ENCODE results near the gene DACT2.

Gene DACT2

GRCh38 chr6:168310403-168310802, 9.2 kb downstream of the DACT2 start:
- CTCF ChIA-PET: no interaction called here
- TF ChIP-seq CTCF (conservative IDR thresholded peaks at IDR 0.05; ENCODE audit: low read depth): no peak
- no peak for DNase-seq (ENCODE audit: low spot score)
- H3K27ac ChIP-seq: no peak overlapping the region
- POLR2A ChIA-PET (ENCODE audit: low non-redundant PET): no interaction called here

- DNase-seq (ENCODE audit: low spot score): no peak
- TF ChIP-seq CTCF (conservative IDR thresholded peaks at IDR 0.05; ENCODE audit: low read depth): no peak
- ChIA-PET CTCF (no interaction called here), POLR2A (ENCODE audit: low non-redundant PET) (no interaction called here)
- H3K27ac ChIP-seq: no peak overlapping the region
Observed at GRCh38 chr6:168309997-168310396, 9.6 kb downstream of the DACT2 start.

GRCh38 chr6:168309183-168309582, 10.4 kb downstream of the DACT2 start:
- CTCF ChIA-PET: no interaction called here
- no peak for DNase-seq (ENCODE audit: low spot score)
- H3K27ac ChIP-seq: no peak overlapping the region
- POLR2A ChIA-PET (ENCODE audit: low non-redundant PET): no interaction called here
- no peak for TF ChIP-seq CTCF (conservative IDR thresholded peaks at IDR 0.05; ENCODE audit: low read depth)

- POLR2A ChIA-PET (ENCODE audit: low non-redundant PET): no interaction called here
- CTCF ChIA-PET: no interaction called here
- no peak overlapping the region for H3K27ac ChIP-seq
- DNase-seq (ENCODE audit: low spot score): no peak
- no peak for TF ChIP-seq CTCF (conservative IDR thresholded peaks at IDR 0.05; ENCODE audit: low read depth)
Observed at GRCh38 chr6:168308390-168309144, 11.0 kb downstream of the DACT2 start.

GRCh38 chr6:168307695-168308021, 11.9 kb downstream of the DACT2 start:
- H3K27ac ChIP-seq: no peak overlapping the region
- no peak for TF ChIP-seq CTCF (conservative IDR thresholded peaks at IDR 0.05; ENCODE audit: low read depth)
- ChIA-PET POLR2A (ENCODE audit: low non-redundant PET) (no interaction called here), CTCF (no interaction called here)
- no peak for DNase-seq (ENCODE audit: low spot score)

- ChIA-PET CTCF (no interaction called here), POLR2A (ENCODE audit: low non-redundant PET) (no interaction called here)
- no peak for DNase-seq (ENCODE audit: low spot score)
- no peak overlapping the region for H3K27ac ChIP-seq
- no peak for TF ChIP-seq CTCF (conservative IDR thresholded peaks at IDR 0.05; ENCODE audit: low read depth)
Observed at GRCh38 chr6:168307015-168307694, 12.4 kb downstream of the DACT2 start.
